HEK293 (cell line): Measurements from ENCODE around the gene CARMIL3.
A peak's percentile ranks its signal among the peaks of the same experiment; 100 is the strongest.
"Not testable (repeated sequence)": the region's sequence is repeated elsewhere in the genome, so short reads cannot be mapped to it uniquely, and the experiment has no call there.

ENCODE experiments used
- CTCF ChIA-PET: fragments of 350-600 bp; formaldehyde crosslinking; extraction: SDS; loops from one replicate; lab custom pipeline; 2021; ENCODE audit warnings: antibody characterized with exemption; lab: Yijun Ruan, JAX
- POLR2A ChIA-PET: fragments of 300-600 bp; formaldehyde crosslinking; extraction: SDS; loops from one replicate; lab custom pipeline; 2020; ENCODE audit warnings: antibody characterized with exemption, inconsistent platforms; lab: Yijun Ruan, JAX
- H3K27ac ChIP-seq: fragments of 200-500 bp; sonication (Bioruptor generic); 2 replicates; pipeline ENCODE4 v1.5.1; 2014; ENCODE audit warnings: low read depth, low read length, control low read depth, inconsistent platforms; ENCODE audit errors: extremely low read depth
- H3K36me3 ChIP-seq, 2 experiments: fragments of 200-500 bp in 1 of 2; sonication (Bioruptor generic) in 1 of 2; 1 replicate in 1 of 2; 2 replicates in 1 of 2; pipeline ENCODE4 v1.5.1; 2014 to 2017; ENCODE audit warnings: inconsistent platforms in 2 of 2, low read length in 2 of 2; ENCODE audit not compliant: control insufficient read depth in 2 of 2, insufficient read depth in 1 of 2
- H3K4me1 ChIP-seq: fragments of 200-500 bp; sonication (Bioruptor generic); 2 replicates; pipeline ENCODE4 v1.5.1; 2014; ENCODE audit warnings: mild to moderate bottlenecking, low read length, inconsistent platforms; ENCODE audit not compliant: control insufficient read depth, insufficient read depth
- H3K4me3 ChIP-seq: 2 replicates; pipeline ENCODE4 v1.5.1; 2011; ENCODE audit warnings: low read depth, mild to moderate bottlenecking, control low read depth, low read length, moderate library complexity
- H3K9me3 ChIP-seq: fragments of 200-500 bp; sonication (Bioruptor generic); 2 replicates; pipeline ENCODE4 v1.5.1; 2014; ENCODE audit warnings: low read depth, low read length, inconsistent platforms; ENCODE audit not compliant: control insufficient read depth, insufficient read depth
- GLI4 ChIP-seq: fragments of 450-650 bp; formaldehyde crosslinking; IDR thresholded peaks from 2 replicates; pipeline ENCODE4 v1.5.1; 2016; ENCODE audit warnings: missing biosample characterization, missing genetic modification characterization
- HOXC10 ChIP-seq: sonication (generic); formaldehyde crosslinking; IDR thresholded peaks from 2 replicates; pipeline ENCODE4 v1.8.1; 2023; ENCODE audit warnings: mild to moderate bottlenecking, missing genetic modification reagents
- OVOL3 ChIP-seq: fragments of 450-650 bp; formaldehyde crosslinking; IDR thresholded peaks from 2 replicates; pipeline ENCODE4 v1.5.1; 2016; ENCODE audit warnings: missing biosample characterization, missing genetic modification characterization
- PATZ1 ChIP-seq: fragments of 450-650 bp; formaldehyde crosslinking; IDR thresholded peaks from 2 replicates; pipeline ENCODE4 v1.5.1; 2016; ENCODE audit warnings: missing biosample characterization, missing genetic modification characterization
- PRDM10 ChIP-seq: fragments of 450-650 bp; formaldehyde crosslinking; IDR thresholded peaks from 2 replicates; pipeline ENCODE4 v1.5.1; 2016; ENCODE audit warnings: missing biosample characterization, missing genetic modification characterization
- ZBTB11 ChIP-seq: fragments of 450-650 bp; formaldehyde crosslinking; conservative IDR thresholded peaks from 2 replicates; pipeline ENCODE4 v1.5.1; 2016; ENCODE audit warnings: low read depth, missing biosample characterization, missing genetic modification characterization
- ZIC2 ChIP-seq: fragments of 450-650 bp; formaldehyde crosslinking; IDR thresholded peaks from 2 replicates; pipeline ENCODE4 v1.5.1; 2016; ENCODE audit warnings: missing biosample characterization, missing genetic modification characterization
- ZNF10 ChIP-seq: fragments of 450-650 bp; formaldehyde crosslinking; IDR thresholded peaks from 2 replicates; pipeline ENCODE4 v1.5.1; 2017; ENCODE audit warnings: missing biosample characterization, missing genetic modification characterization
- ZNF174 ChIP-seq: fragments of 450-650 bp; formaldehyde crosslinking; IDR thresholded peaks from 2 replicates; pipeline ENCODE4 v1.5.0; 2017; ENCODE audit warnings: missing biosample characterization, mild to moderate bottlenecking, missing genetic modification characterization
- ZNF248 ChIP-seq: fragments of 450-650 bp; formaldehyde crosslinking; IDR thresholded peaks from 2 replicates; pipeline ENCODE4 v1.5.1; 2017; ENCODE audit warnings: missing biosample characterization, missing genetic modification characterization
- ZNF354C ChIP-seq: fragments of 450-650 bp; formaldehyde crosslinking; IDR thresholded peaks from 2 replicates; pipeline ENCODE4 v1.5.1; 2016; ENCODE audit warnings: missing biosample characterization, missing genetic modification characterization, low read depth, borderline replicate concordance
- ZNF366 ChIP-seq: fragments of 450-650 bp; formaldehyde crosslinking; conservative IDR thresholded peaks from 2 replicates; pipeline ENCODE4 v1.5.1; 2016; ENCODE audit warnings: missing biosample characterization, missing genetic modification characterization
- ZNF398 ChIP-seq: fragments of 450-650 bp; formaldehyde crosslinking; IDR thresholded peaks from 2 replicates; pipeline ENCODE4 v1.5.1; 2017; ENCODE audit warnings: missing biosample characterization, missing genetic modification characterization
- ZNF600 ChIP-seq: fragments of 450-650 bp; formaldehyde crosslinking; IDR thresholded peaks from 2 replicates; pipeline ENCODE4 v1.5.1; 2016; ENCODE audit warnings: missing biosample characterization, missing genetic modification characterization
- ZNF692 ChIP-seq: fragments of 450-650 bp; formaldehyde crosslinking; IDR thresholded peaks from 2 replicates; pipeline ENCODE4 v1.5.1; 2016; ENCODE audit warnings: missing biosample characterization, missing genetic modification characterization
- ZNF777 ChIP-seq: fragments of 450-650 bp; formaldehyde crosslinking; IDR thresholded peaks from 2 replicates; pipeline ENCODE4 v1.5.1; 2017; ENCODE audit warnings: missing biosample characterization, missing genetic modification characterization, borderline replicate concordance

CARMIL3 gene

GRCh38 chr14:24103451-24103850, 51.6 kb downstream of the CARMIL3 start (continued):
- TF ChIP-seq ZNF398 (tag by site-specific recombination): no peak
- TF ChIP-seq ZNF354C (tag by site-specific recombination): no peak
- no peak for TF ChIP-seq ZNF174 (tag by site-specific recombination)
- TF ChIP-seq HOXC10: no peak
- TF ChIP-seq ZBTB11: no peak
- no peak for TF ChIP-seq PATZ1 (tag by site-specific recombination)
- TF ChIP-seq ZNF600 (tag by site-specific recombination): no peak

- not testable (repeated sequence) for H3K4me3 ChIP-seq, H3K27ac ChIP-seq, H3K9me3 ChIP-seq, H3K4me1 ChIP-seq
- TF ChIP-seq PRDM10: peak; percentile 28; the same call in 1 of the 2 replicates
- CTCF ChIA-PET: interaction anchor here (0.6 to 8.9 kb wide), 7 partner anchors 12 to 202 kb away, joined by 3 to 163 read pairs (median 5); partner anchors contain the start of genes CIDEB, IRF9 and PCK2
- peaks cover 0 to 25% of the 10 kb centered on the region in 2 experiments; a peak in 2 of 3 replicates for H3K36me3 ChIP-seq
- POLR2A ChIA-PET: interaction anchor here (1.2 to 7.1 kb wide), 3 partner anchors 11 to 48 kb away, joined by 5 to 56 read pairs (median 5); partner anchors contain the start of genes EMC9 and PCK2
Observed at GRCh38 chr14:24105609-24106239, 53.9 kb downstream of the CARMIL3 start.

- no peaks in the 10 kb centered on the region for H3K9me3 ChIP-seq
- no peak overlapping the region for H3K27ac ChIP-seq
- H3K36me3 ChIP-seq: peaks cover 0 to 19% of the 10 kb centered on the region in 2 experiments; a peak in 2 of 3 replicates
- no peaks in the 10 kb centered on the region for H3K4me1 ChIP-seq
- ChIA-PET POLR2A (interaction anchor here (1.2 to 7.1 kb wide), 2 partner anchors 12 to 49 kb away, joined by 5 to 56 read pairs; partner anchors contain the start of gene PCK2), CTCF (interaction anchor here (1.1 to 8.9 kb wide), 7 partner anchors 13 to 54 kb away, joined by 3 to 163 read pairs (median 5); partner anchors contain the start of genes IRF9, PCK2 and RNF31)
- H3K4me3 ChIP-seq: no peak overlapping the region
- no peak for TF ChIP-seq ZNF10
- TF ChIP-seq ZNF777 (tag by site-specific recombination): no peak
- TF ChIP-seq ZNF366 (tag by site-specific recombination): no peak
- no peak for TF ChIP-seq ZNF692 (tag by site-specific recombination)
- no peak for TF ChIP-seq OVOL3
- no peak for TF ChIP-seq ZIC2
- TF ChIP-seq ZNF248 (tag by site-specific recombination): no peak
- TF ChIP-seq GLI4 (tag by site-specific recombination): no peak
- TF ChIP-seq ZNF398 (tag by site-specific recombination): no peak
Observed at GRCh38 chr14:24106672-24107271, 55.0 kb downstream of the CARMIL3 start.
